ENCODE measurements around the gene SHB. TPM values are rescaled to one million over a fixed set of nuclear protein-coding genes. Genes with fewer than 3 reads are reported as not detected.
A peak's percentile ranks its signal among the peaks of the same experiment; 100 is the strongest.

SHB gene
- total RNA-seq, 2 donors from 2014 or later: 53.2 to 54.8 TPM

- H3K27me3 ChIP-seq (replicated peaks; ENCODE audit: insufficient read depth): no peaks in the 10 kb centered on the region
- intact Hi-C loops (cut with DNase I): no loop called here
- H3K4me3 ChIP-seq: no peak overlapping the region
- peaks cover 62% of the 10 kb centered on the region for H3K4me1 ChIP-seq (replicated peaks)
- 38% methylated on average over 8 of the region's 8 CpGs for WGBS
- H3K9me3 ChIP-seq: no peaks in the 10 kb centered on the region
- TF ChIP-seq CTCF (IDR thresholded peaks at IDR 0.05) (no peak), POLR2AphosphoS5 (IDR thresholded peaks at IDR 0.05) (peak; percentile 81)
- H3K36me3 ChIP-seq: no peaks in the 10 kb centered on the region
- DNase-seq (ENCODE audit: low spot score): peak; percentile 88
- H3K27ac ChIP-seq: peak overlapping the region; percentile 54 to 68
These were observed 46.0 kb downstream of the SHB start for GRCh38 chr9:38022995-38023394.

GRCh38 chr9:38022203-38022895 lies 46.7 kb downstream of the SHB start:
- WGBS: 78% methylated on average over 17 of the region's 17 CpGs
- Histone ChIP-seq H3K27ac (peak overlapping the region; percentile 54 to 68), H3K36me3 (no peaks in the 10 kb centered on the region), H3K4me1 (replicated peaks) (peaks cover 66% of the 10 kb centered on the region), H3K9me3 (no peaks in the 10 kb centered on the region), H3K4me3 (no peak overlapping the region), H3K27me3 (replicated peaks; ENCODE audit: insufficient read depth) (no peaks in the 10 kb centered on the region)
- intact Hi-C loops (cut with DNase I): no loop called here
- TF ChIP-seq POLR2AphosphoS5 (IDR thresholded peaks at IDR 0.05) (no peak), POLR2A (IDR thresholded peaks at IDR 0.05) (no peak), CTCF (IDR thresholded peaks at IDR 0.05) (no peak)
- no peak for DNase-seq (ENCODE audit: low spot score)

GRCh38 chr9:38020151-38021076 lies 48.6 kb downstream of the SHB start:
- intact Hi-C loops (cut with DNase I): no loop called here
- Histone ChIP-seq H3K27me3 (replicated peaks; ENCODE audit: insufficient read depth) (no peaks in the 10 kb centered on the region), H3K27ac (peak overlapping the region in 1 of 2 donors; percentile 47), H3K4me1 (replicated peaks) (peaks cover 62% of the 10 kb centered on the region), H3K9me3 (no peaks in the 10 kb centered on the region), H3K36me3 (no peaks in the 10 kb centered on the region), H3K4me3 (no peak overlapping the region)
- 31% methylated on average over 10 of the region's 10 CpGs for WGBS
- no peak for DNase-seq (ENCODE audit: low spot score)
- TF ChIP-seq POLR2A (IDR thresholded peaks at IDR 0.05): no peak
- no peak for TF ChIP-seq CTCF (IDR thresholded peaks at IDR 0.05)
- TF ChIP-seq POLR2AphosphoS5 (IDR thresholded peaks at IDR 0.05): no peak

- peak overlapping the region in 1 of 2 donors; percentile 47 for H3K27ac ChIP-seq
- 45% methylated on average over 3 of the region's 3 CpGs for WGBS
These were observed 49.3 kb downstream of the SHB start for GRCh38 chr9:38019731-38020130.

GRCh38 chr9:38018958-38019602 lies 49.9 kb downstream of the SHB start:
- Histone ChIP-seq H3K27ac (peak overlapping the region; percentile 47), H3K27me3 (replicated peaks; ENCODE audit: insufficient read depth) (no peaks in the 10 kb centered on the region), H3K9me3 (no peaks in the 10 kb centered on the region), H3K4me1 (replicated peaks) (peaks cover 57% of the 10 kb centered on the region), H3K4me3 (no peak overlapping the region), H3K36me3 (no peaks in the 10 kb centered on the region)
- TF ChIP-seq POLR2AphosphoS5 (IDR thresholded peaks at IDR 0.05) (peak; percentile 56), CTCF (IDR thresholded peaks at IDR 0.05) (no peak), POLR2A (IDR thresholded peaks at IDR 0.05) (no peak)
- peak; percentile 63 for DNase-seq (ENCODE audit: low spot score)
- intact Hi-C loops (cut with DNase I): loop anchor here (5.0 kb wide), 1 partner anchor 48 kb away; the partner anchor contains the start of gene SHB
- WGBS: 19% methylated on average over 6 of the region's 6 CpGs

More at GRCh38 chr9:38019731-38020130, 49.3 kb downstream of the SHB start:
- Histone ChIP-seq H3K4me1 (replicated peaks) (peaks cover 60% of the 10 kb centered on the region), H3K36me3 (no peaks in the 10 kb centered on the region), H3K27me3 (replicated peaks; ENCODE audit: insufficient read depth) (no peaks in the 10 kb centered on the region), H3K9me3 (no peaks in the 10 kb centered on the region), H3K4me3 (no peak overlapping the region)
- intact Hi-C loops (cut with DNase I): loop anchor here (5.0 kb wide), 1 partner anchor 48 kb away; the partner anchor contains the start of gene SHB
- DNase-seq (ENCODE audit: low spot score): no peak
- TF ChIP-seq POLR2A (IDR thresholded peaks at IDR 0.05): no peak

Data from prostate gland (tissue), 2 donors.